Stimulated activated CD4-positive, alpha-beta T cell treated with anti-CD3 and anti-CD28 coated beads, Interleukin-2, amount 100 ng/mL, for 4 hours (primary cell): ENCODE data around the gene WNT16.
"Not testable (repeated sequence)": the region's sequence is repeated elsewhere in the genome, so short reads cannot be mapped to it uniquely, and the experiment has no call there.

Experiments used
- DNase-seq: peaks from one replicate; pipeline ENCODE4 v3.0.0-alpha.2; 2020; ENCODE audit warnings: low read depth

The WNT16 gene

GRCh38 chr7:121328508-121329190 is at the start of gene WNT16:
Gene WNT16, plus strand, starts transcription at chr7:121329000. Its CDS starts 293 bp downstream, at chr7:121329293.
- no peak for DNase-seq

DNA sequence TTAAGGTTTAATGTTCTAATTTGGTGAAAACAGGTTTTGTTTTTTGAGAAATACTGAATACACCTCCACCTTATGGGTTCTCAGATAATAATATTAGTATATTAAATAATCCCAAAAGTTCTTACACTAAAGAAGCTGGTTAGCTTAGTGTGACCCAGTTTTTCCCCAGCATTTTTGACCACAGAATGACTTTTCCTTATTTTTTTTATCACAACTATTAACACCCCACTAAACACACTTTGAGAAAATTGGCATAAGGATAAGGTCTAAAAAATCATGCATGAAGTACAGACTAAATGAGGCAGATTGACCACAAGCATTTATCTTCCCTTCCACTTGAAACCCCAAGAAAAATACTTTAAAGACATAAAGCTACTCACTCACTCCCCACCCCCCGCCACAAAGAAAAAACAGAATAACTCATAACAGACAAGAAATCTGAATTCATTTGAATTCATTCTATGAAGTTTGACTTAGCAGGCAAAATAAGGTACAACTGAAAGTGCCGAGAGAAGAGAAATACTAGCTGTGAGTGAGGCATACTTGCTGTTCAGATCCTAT is 49.7 kb upstream of the WNT16 start:
- no peak for DNase-seq

DNA sequence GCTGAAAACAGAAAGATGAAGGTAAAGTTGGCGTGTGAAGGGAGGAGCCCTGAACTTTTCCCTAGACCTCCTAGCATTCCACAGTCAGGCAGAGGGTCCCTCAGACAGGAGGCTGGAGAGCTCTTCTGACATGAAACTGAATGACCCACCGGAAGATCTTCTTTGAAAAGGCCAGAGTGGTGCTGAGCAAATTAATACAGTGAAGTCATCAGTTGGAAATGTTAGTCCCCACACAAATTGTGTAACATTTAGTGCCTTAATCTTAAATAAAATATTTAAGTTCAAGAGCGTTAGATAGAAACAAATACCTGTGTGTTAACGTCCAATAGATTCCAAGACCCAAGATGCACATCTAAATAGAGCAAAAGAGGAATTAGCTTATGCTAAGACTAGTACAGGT is 49.0 kb upstream of the WNT16 start:
- DNase-seq, result no peak

DNA sequence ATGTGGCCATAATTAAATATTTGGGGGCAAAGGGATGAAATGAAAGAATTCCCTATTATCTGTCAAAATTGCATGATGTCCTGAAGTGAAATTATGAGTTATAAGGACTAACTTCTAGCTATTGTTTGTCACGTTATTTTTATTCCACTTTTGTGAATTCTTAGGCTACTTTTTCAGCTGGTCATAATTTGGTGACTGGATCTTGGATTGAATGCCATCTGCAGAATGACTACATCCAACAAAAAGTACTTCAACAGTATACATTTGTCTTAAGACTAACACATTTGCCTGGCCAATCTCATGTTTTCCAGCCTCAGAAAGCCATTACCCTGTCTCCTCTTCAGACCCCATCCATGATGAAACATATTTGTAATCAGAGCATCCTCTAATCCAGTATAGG is 48.1 kb upstream of the WNT16 start:
- DNase-seq, result no peak

- DNase-seq, result no peak
These were observed 46.7 kb upstream of the WNT16 start for GRCh38 chr7:121282129-121282528.

DNA sequence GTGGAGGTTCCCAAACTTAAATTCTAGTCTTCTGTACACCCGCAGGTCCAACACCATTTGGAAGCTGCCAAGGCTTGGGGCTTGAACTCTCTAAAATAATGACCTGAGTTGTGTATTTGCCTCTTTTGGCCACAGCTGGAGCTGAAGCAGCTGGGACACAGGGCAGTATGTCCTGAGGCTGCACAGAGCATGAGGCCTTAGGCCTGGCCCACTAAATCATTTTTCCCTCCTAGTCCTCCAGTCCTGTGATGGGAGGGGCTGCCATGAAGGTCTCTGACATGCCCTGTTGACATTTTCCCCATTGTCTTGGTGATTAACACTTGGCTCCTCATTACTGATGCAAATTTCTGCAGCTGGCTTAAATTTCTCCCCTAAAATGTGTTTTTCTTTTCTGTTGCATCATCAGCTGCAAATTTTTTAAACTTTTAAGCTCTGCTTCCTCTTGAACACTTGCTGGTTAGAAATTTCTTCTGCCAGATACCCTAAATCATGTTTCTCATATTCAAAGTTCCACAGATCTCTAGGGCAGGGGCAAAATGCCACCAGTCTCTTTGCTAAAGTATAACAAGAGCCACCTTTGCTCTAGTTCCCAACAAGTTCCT is 43.6 kb upstream of the WNT16 start:
- DNase-seq, result no peak

DNA sequence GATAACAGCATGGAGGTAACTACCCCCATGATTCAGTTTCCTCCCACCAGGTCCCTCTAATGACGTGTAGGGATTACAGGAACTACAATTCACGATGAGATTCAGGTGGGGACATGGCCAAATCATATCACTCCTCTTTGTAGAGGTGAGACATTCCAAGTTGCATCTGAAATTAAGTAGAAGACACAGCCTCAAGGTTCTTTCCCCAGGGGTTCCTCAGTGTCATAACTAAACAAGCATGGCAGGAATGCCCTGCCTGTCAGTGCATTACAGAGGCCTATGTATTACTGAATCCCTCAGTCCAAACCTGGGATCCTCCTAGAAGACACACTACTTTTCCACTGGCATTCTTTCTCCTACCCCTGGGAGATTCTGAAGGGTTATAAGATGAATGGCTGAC is 42.6 kb upstream of the WNT16 start:
- no peak for DNase-seq

DNA sequence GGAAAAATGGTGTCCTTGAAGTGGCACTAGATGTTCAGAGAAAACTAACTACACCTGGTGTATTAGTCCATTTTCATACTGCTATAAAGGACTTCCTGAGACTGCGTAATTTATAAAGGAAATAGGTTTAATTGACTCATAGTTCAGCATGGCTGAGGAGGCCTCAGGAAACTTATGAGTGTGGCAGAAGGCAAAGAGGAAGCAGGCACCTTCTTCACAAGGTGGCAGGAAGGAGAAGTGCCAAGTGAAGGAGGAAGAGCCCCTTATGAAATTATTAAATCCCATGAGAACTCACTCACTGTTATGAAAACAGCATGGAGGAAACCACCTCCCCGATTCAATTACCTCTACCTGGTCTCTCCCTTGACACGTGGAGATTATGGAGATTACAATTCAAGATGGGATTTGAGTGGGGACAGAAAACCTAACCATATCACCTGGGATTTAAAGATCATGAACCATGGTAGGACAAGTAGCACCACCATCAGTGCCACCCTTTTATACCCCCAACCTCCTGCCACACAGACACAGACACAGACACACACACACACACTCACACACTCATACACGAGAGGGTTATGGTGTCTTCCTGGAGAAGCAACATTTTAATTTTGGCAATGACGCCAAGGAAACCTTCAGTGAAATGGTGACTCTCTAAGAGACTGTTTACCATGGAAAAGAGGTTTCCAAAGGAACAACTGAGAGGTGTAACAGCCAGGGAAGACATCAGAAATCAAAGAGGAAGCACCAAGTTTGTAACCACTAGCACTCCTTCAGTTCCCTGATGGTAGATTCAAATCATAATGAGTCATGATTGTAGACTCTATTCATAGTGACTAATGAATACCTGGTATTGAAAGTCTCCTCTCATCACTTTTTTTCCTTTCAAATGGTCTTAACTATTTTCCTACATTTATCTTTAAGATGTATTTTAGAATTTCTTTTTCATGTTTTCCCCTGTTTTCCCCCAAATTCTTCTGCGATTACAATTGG is 41.8 kb upstream of the WNT16 start:
- DNase-seq, result no peak

DNA sequence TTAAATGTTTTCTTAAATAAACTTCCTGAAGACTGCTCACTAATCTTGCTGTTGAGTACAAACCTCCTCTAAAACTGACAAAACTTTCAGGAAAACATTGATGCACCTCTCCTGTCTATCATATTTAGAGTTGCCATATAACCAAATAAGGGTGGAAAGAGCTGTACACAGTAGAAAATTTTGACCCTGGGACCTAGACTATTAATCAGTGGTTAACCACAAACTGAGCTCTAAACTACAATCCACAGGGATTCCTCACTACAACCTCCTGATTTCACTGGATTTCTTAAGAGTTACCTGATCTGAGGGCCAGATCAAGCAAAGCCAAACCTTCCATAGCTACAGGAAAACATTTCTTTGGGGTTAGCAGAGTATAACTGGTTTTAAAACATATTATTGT is 39.9 kb upstream of the WNT16 start:
- DNase-seq, result no peak

GRCh38 chr7:121289930-121290329 is 38.9 kb upstream of the WNT16 start:
- DNase-seq, result not testable (repeated sequence)

DNA sequence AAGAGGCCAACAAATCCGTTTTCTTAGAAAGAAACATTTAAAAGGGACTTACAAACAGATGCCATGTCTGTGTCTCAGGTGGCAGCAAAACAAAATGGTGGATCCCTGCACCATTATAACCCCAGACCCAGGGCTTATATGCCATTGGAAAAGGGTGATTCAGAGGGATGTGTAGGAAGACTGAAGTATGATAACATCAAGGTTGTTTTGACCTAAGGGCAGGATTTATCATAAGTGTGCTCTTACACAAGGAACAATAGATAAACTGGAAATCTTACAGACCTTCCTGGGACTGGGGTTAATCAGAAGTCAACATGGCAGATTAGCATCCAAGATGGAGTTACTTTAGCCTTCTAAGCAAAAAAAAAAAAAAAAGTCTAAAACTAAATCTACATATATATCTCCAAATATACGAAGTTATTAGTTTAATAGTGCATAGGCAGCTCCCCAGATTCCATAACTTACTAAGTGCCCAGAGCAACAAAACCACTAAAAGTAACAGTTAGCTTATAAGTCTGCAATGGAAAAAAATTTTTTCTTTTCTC is 34.3 kb upstream of the WNT16 start:
- no peak for DNase-seq

DNA sequence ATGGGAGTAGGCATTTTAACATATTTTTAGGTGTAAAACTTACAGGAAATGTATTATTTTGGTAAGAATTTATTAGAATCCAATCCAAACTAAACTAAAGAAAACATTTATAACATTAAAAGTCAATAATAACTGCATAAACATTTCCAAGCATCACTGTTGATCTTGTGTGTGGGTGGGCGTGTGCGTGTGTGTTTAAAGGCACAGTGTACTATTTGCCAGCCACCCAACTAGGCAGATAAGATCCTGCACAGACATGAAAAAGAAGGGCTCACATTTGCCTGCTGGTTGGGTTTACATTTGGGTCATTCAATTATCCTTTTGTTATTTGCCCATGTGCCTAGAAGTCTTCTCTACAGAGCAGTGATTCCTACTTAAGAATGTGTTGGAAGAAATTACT is 31.0 kb upstream of the WNT16 start:
- DNase-seq, result no peak

GRCh38 chr7:121298831-121299239 is 30.0 kb upstream of the WNT16 start:
- no peak for DNase-seq

DNA sequence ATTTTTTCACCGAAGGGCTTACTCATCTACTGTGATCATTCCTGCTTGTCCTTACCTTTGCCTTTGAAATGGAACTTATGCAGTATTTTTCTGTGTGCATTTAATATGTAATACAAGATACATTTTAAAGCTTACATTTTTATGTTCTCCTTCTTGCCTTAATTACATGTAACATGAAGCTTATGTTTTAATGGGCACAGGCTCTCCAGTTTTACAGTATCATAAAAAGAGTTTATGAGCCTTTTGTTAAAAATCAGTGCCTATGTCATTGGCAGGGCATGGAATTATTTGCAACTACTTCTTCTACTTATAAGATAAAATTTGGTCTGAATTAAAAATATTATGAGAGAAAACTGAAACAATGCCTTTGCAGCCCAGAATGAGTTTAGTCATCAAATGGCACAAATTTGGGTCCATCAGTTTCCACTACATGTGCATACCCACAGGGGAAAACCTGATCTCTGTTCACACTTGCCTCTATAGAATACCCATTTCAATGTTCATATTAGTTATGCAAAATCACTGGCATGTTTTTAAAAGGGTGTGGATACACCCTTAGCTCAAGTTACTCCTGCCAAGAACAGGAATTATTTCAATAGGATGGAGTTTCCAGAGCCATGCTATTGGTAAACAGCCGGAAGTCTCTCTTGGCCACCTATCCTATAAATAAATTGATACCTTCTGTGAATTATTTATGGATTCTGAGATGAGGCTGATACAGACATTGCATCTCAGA is 27.9 kb upstream of the WNT16 start:
- DNase-seq, result no peak

DNA sequence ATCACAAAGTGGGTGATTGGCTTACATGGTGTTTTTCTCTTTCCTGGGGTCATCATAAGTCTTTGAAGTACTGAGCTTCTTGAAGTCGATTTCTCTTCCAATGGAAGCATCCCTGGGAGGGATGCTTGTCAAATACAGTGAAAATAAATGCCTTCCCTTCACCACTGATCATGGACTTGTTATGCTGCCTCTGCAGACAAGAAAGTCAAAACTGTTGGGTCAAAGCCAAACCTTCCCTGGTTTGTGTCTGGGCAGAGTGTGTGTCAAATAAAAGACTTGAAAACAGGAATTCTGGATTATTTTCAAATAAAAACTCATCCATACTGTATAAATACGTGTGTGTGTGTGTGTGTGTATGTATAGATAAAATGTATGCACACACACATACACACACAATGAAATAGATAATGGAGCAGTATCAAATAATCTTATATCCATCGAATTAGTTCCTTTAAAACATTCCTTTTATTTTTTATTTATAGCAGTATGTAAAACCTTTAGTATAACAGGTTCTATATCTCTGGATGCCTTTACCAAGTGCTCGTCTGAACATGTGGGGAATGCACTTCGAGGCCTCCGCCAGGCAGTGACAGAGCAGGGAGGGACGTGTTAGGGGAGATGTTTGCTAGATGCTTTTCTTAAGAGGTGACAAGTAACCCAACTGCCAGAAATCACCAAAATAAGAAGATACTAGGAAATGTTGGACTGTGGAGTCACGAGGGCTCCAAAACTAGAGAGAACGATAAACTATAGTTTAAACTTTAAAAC is 27.2 kb upstream of the WNT16 start:
- no peak for DNase-seq

GRCh38 chr7:121302214-121302745 is 26.5 kb upstream of the WNT16 start:
- no peak for DNase-seq

GRCh38 chr7:121303422-121304101 is 25.2 kb upstream of the WNT16 start:
- no peak for DNase-seq

DNA sequence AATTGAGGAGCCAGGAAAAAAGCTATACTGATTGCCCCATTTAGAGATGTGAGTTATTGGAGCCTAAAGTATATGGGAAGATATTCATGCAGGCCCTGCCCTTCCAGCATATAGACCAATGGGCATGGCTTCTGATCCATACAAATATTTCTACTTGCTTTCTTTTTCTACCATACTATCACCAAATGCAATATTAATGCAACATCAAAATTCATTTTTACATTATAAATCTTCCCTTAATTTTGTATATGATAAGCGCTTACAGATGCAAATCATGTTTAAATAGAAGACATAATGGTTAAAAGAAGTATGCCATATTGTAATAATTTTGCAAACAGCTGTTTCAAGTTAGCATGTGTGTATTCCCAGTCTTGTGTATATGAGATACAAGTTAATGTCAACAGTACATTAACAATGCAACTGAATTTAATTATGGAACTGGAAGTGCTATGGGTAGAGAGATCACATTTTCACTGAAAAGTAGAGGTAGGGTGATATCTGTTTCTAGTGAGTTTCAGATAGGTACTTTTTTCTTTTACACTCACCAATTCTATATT is 24.6 kb upstream of the WNT16 start:
- no peak for DNase-seq

DNA sequence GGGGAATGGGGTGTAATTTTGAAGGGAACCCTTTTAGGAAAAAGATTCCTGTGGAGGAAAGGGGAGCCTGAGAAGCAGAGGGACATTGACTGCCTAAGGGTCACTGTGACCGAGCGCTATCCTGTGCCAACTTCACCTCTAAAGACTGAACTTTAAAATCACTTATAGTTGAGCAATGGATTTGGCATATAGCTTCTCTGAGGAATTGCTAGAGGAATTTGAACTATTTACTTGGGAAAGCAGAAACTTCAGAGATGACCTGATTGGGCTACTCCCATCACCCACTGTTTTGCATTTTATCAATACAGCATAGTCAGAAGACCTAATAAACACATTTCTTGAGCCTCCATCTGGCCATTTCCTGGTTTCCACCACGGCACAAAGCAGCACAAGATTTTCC is 23.7 kb upstream of the WNT16 start:
- DNase-seq, result no peak

DNA sequence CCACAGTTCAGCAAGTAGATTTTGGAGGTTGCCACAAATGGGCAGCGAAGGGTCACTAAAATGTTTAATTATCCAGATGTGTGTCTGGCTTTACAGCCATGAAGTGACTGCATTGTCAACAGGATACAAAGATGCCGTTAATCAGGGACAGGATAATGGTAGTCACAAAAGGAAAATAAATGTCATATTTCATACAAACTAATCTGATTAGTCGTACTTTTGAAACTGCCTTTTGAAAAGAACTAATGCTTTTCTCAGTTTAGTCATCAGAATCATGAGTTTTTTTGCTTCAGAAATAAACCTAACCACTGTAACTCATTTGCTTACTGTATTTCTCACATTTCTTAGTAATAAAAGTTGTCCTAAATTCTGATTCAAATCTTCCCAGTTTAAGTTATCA is 22.2 kb upstream of the WNT16 start:
- no peak for DNase-seq
